H1 (cell line): ENCODE measurements around the gene PDE6D. TPM values are rescaled to one million over a fixed set of nuclear protein-coding genes. Genes with fewer than 3 reads are reported as not detected.

ENCODE experiments used
- CEBPB ChIP-seq: IDR thresholded peaks from 2 replicates; pipeline ENCODE4 v1.6.1; 2012; ENCODE audit warnings: low read depth, low read length
- CTCF ChIP-seq, 3 experiments: IDR thresholded peaks; 1 replicate in 2 of 3; 2 replicates in 1 of 3; pipeline versions ENCODE4 v1.5.1 to v1.6.1; 2011; ENCODE audit warnings: low read length in 3 of 3, mild to moderate bottlenecking in 3 of 3, inconsistent platforms in 2 of 3, low read depth in 1 of 3, moderate library complexity in 1 of 3; ENCODE audit not compliant: insufficient read depth in 1 of 3; ENCODE audit errors: control extremely low read depth in 1 of 3
- EP300 ChIP-seq, 2 experiments: IDR thresholded peaks; 1 replicate in 1 of 2; 2 replicates in 1 of 2; pipeline ENCODE4 v1.6.1; 2011 to 2012; ENCODE audit warnings: low read depth in 2 of 2, low read length in 2 of 2, mild to moderate bottlenecking in 2 of 2, borderline replicate concordance in 1 of 2, inconsistent platforms in 1 of 2, moderate library complexity in 1 of 2
- GTF2F1 ChIP-seq: IDR thresholded peaks from 2 replicates; pipeline ENCODE4 v1.6.1; 2012; ENCODE audit warnings: low read depth, low read length, improper control_type of control experiment, borderline replicate concordance
- HDAC2 ChIP-seq, 2 experiments: fragments of 300-600 bp in 1 of 2; sonication (generic) in 1 of 2; IDR thresholded peaks; 2 replicates each; pipeline ENCODE4 v1.6.1; 2011 to 2012; ENCODE audit warnings: low read depth in 2 of 2, low read length in 2 of 2, mild to moderate bottlenecking in 2 of 2, moderate library complexity in 2 of 2, borderline replicate concordance in 1 of 2, inconsistent platforms in 1 of 2
- KDM5A ChIP-seq: fragments of 200-600 bp; IDR thresholded peaks from 2 replicates; pipeline ENCODE4 v1.7.1; 2012; ENCODE audit warnings: mild to moderate bottlenecking, low read length, inconsistent platforms, mixed read lengths
- TAF7 ChIP-seq: optimal IDR thresholded peaks from 2 replicates; pipeline ENCODE3; 2011; ENCODE audit warnings: low read depth, mild to moderate bottlenecking, inconsistent platforms, low read length, moderate library complexity, borderline replicate concordance
- YY1 ChIP-seq: IDR thresholded peaks from 2 replicates; pipeline ENCODE4 v1.6.1; 2011; ENCODE audit warnings: low read depth, mild to moderate bottlenecking, low read length
- polyA plus RNA-seq, 7 experiments: library from polyadenylated mRNA; depleted of rRNA in 3 of 7; stranded (reverse) in 5 of 7; unstranded in 2 of 7; fragments of >200 nt in 5 of 7; fragments of 200-250 nt in 2 of 7; gene quantifications; 1 replicate in 5 of 7; 2 replicates in 1 of 7; 4 replicates in 1 of 7; pipeline versions ENCODE4 v1.2.1 to v1.2.3, GENCODE V29; 2011 to 2013; ENCODE audit warnings: missing spikeins in 2 of 7, mixed read lengths in 2 of 7
- total RNA-seq: library from RNA; stranded (reverse); fragmentation: NEBNext Ultra II Directional; extraction: Animal tissue kit (Norgen Biotek cat#: 25700); gene quantifications from 2 replicates; pipeline ENCODE4 v1.2.1, GENCODE V29; 2021
- TF ChIP-seq, protein P1 (sequence below): fragments of 300-600 bp; sonication (generic); IDR thresholded peaks from 2 replicates; pipeline ENCODE4 v1.7.1; 2012; ENCODE audit warnings: low read length, moderate library complexity, mild to moderate bottlenecking, inconsistent platforms; ENCODE audit not compliant: insufficient replicate concordance

The PDE6D gene
- total and polyA plus RNA-seq, 2 of the 8 experiments (the other 6 are each of a cell fraction or from before 2014, with no cell fraction given), result 33.7 to 63.9 TPM

GRCh38 chr2:231704017-231704416 lies 77.1 kb downstream of the PDE6D start (continued):
- TF ChIP-seq, protein P1, sequence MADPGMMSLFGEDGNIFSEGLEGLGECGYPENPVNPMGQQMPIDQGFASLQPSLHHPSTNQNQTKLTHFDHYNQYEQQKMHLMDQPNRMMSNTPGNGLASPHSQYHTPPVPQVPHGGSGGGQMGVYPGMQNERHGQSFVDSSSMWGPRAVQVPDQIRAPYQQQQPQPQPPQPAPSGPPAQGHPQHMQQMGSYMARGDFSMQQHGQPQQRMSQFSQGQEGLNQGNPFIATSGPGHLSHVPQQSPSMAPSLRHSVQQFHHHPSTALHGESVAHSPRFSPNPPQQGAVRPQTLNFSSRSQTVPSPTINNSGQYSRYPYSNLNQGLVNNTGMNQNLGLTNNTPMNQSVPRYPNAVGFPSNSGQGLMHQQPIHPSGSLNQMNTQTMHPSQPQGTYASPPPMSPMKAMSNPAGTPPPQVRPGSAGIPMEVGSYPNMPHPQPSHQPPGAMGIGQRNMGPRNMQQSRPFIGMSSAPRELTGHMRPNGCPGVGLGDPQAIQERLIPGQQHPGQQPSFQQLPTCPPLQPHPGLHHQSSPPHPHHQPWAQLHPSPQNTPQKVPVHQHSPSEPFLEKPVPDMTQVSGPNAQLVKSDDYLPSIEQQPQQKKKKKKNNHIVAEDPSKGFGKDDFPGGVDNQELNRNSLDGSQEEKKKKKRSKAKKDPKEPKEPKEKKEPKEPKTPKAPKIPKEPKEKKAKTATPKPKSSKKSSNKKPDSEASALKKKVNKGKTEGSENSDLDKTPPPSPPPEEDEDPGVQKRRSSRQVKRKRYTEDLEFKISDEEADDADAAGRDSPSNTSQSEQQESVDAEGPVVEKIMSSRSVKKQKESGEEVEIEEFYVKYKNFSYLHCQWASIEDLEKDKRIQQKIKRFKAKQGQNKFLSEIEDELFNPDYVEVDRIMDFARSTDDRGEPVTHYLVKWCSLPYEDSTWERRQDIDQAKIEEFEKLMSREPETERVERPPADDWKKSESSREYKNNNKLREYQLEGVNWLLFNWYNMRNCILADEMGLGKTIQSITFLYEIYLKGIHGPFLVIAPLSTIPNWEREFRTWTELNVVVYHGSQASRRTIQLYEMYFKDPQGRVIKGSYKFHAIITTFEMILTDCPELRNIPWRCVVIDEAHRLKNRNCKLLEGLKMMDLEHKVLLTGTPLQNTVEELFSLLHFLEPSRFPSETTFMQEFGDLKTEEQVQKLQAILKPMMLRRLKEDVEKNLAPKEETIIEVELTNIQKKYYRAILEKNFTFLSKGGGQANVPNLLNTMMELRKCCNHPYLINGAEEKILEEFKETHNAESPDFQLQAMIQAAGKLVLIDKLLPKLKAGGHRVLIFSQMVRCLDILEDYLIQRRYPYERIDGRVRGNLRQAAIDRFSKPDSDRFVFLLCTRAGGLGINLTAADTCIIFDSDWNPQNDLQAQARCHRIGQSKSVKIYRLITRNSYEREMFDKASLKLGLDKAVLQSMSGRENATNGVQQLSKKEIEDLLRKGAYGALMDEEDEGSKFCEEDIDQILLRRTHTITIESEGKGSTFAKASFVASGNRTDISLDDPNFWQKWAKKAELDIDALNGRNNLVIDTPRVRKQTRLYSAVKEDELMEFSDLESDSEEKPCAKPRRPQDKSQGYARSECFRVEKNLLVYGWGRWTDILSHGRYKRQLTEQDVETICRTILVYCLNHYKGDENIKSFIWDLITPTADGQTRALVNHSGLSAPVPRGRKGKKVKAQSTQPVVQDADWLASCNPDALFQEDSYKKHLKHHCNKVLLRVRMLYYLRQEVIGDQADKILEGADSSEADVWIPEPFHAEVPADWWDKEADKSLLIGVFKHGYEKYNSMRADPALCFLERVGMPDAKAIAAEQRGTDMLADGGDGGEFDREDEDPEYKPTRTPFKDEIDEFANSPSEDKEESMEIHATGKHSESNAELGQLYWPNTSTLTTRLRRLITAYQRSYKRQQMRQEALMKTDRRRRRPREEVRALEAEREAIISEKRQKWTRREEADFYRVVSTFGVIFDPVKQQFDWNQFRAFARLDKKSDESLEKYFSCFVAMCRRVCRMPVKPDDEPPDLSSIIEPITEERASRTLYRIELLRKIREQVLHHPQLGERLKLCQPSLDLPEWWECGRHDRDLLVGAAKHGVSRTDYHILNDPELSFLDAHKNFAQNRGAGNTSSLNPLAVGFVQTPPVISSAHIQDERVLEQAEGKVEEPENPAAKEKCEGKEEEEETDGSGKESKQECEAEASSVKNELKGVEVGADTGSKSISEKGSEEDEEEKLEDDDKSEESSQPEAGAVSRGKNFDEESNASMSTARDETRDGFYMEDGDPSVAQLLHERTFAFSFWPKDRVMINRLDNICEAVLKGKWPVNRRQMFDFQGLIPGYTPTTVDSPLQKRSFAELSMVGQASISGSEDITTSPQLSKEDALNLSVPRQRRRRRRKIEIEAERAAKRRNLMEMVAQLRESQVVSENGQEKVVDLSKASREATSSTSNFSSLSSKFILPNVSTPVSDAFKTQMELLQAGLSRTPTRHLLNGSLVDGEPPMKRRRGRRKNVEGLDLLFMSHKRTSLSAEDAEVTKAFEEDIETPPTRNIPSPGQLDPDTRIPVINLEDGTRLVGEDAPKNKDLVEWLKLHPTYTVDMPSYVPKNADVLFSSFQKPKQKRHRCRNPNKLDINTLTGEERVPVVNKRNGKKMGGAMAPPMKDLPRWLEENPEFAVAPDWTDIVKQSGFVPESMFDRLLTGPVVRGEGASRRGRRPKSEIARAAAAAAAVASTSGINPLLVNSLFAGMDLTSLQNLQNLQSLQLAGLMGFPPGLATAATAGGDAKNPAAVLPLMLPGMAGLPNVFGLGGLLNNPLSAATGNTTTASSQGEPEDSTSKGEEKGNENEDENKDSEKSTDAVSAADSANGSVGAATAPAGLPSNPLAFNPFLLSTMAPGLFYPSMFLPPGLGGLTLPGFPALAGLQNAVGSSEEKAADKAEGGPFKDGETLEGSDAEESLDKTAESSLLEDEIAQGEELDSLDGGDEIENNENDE, result no peak
- TF ChIP-seq EP300 (IDR thresholded peaks at IDR 0.05; ENCODE audit: borderline replicate concordance in 1 of 2, low read depth in 2 of 2, low read length in 2 of 2) (no peak), HDAC2 (IDR thresholded peaks at IDR 0.05; ENCODE audit: borderline replicate concordance in 1 of 2, low read depth in 2 of 2, low read length in 2 of 2) (no peak), YY1 (no peak), GTF2F1 (no peak), KDM5A (no peak), CTCF (IDR thresholded peaks at IDR 0.05; ENCODE audit: control extremely low read depth in 1 of 3, insufficient read depth in 1 of 3, low read depth in 1 of 3, low read length in 3 of 3) (no peak), CEBPB (no peak), TAF7 (no peak)
